Ramos (cell line): ENCODE results near the gene XPNPEP3.
"Not testable (repeated sequence)": the region's sequence is repeated elsewhere in the genome, so short reads cannot be mapped to it uniquely, and the experiment has no call there.

Experiments used
- in situ Hi-C: fragments of 300-500 bp; cut with MboI; formaldehyde crosslinking; loops from one replicate; pipeline ENCODE4 v1.14.3; 2022; ENCODE audit warnings: low sequenced_read_pairs; ENCODE audit not compliant: unreplicated experiment

The XPNPEP3 gene

DNA sequence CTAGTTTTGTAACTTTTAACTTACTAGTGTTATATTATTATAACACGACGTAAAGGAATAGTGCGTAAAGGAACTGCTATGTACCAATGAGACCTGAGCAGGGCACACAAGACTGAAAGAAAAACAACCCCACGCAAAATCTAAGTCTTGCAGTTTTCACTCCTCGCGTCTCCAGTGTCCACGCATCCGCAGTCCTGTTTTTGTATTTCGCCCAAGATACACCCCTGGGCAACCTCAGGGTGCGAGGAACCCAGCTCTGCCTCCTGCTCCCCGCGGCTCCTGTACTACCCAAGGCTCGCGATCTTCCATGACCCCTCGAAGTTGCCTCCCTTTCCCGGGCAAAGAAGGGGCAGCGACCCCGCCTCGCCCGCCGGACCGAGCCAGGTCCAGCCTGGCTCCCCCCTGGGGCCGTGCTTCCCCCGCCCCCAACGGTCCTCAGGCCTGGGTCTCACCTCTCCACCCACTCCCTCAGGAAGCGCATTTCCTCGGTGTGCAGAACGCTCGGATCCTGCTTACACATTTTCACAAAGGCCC is 902 bp upstream of the XPNPEP3 start:
- in situ Hi-C loops, result no loop called here

DNA sequence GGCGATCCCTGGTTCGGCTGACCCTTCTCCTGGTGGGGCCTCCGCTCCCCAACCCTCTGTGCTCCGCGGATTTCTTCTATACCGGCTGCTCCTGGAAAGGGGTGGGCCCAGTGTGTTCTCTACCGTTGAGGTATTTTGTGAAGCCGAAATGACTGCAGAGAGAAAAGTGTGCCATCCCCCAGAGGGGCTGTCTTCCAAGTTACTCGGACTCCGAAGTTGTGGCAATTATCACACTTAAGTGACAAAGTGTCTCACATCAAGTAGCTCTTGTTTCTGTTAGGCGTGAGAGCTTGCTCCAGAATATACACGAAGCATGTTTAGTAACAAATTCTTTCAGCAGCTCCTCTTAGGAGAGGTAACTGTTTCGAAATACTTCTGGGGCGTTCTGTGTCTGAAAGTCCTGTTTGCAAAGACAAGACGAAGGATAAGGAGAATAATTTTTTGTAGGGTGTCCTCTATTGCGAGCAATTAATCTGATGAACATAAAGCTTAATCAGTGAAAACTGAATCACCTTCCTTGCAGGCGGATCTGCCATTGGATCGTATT is 434 bp downstream of the XPNPEP3 start:
- in situ Hi-C loops, result no loop called here

DNA sequence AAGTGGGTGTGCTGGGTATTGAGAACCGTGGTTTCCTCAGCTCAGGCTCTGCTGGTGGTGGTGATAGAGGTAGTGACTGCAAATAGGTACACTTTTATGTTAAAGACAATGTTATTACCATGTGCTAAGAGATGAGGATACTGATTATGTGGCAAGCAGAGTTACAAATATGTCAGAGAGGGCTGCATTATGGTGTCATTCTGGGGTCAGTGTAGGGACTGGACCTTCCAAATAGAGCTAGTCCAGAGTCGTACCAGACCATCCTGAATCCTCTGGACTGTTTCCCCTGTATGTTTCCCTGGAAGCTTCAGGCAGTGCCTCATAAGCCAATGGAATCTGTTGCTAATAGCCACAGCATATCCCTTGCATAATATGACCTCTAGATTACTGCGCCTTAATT is 5.1 kb downstream of the XPNPEP3 start, which contains the start of gene DNAJB7:
Gene DNAJB7 (minus strand): TSS at position 101 of the 400 bp plus-strand sequence. CDS start 119 bp downstream, outside the sequence.
- in situ Hi-C loops, result no loop called here

DNA sequence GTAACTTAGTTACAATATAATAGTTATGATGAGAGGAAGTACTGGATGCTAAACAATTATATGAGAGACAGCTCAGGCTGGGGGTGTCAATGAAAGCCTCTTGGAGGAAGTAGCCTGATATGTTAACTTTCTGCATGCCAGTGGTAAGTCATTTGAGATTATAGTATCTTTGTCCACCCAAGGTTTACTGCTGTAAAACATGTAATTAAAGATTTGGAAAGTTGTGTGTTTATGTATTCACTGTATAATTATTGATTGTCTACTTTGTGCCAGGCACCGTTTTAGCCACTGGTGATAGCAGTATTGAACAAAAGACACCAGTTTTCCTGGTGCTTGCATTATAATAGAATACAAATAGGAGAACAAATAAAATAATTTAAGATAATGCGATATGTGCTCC is 5.6 kb downstream of the XPNPEP3 start:
- in situ Hi-C loops, result no loop called here

DNA sequence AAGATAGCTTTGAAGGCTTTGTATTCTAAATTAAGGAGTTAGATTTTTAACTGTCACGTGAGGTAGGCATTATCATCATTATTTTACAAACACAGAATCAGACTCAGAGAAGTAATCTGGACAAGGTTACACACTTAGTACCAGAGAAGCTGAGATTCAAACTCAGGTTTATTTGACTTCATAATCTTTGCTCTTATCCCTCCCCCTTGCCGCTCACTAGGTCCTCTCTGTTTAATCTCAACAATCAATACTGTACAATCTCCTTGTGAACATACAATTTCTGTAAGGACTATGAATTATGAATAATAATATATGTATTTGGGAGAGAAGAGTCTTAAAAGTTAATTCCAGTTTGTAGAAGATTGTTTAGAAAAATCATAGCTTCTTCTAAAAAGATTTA is 10.2 kb downstream of the XPNPEP3 start:
- in situ Hi-C loops, result no loop called here

DNA sequence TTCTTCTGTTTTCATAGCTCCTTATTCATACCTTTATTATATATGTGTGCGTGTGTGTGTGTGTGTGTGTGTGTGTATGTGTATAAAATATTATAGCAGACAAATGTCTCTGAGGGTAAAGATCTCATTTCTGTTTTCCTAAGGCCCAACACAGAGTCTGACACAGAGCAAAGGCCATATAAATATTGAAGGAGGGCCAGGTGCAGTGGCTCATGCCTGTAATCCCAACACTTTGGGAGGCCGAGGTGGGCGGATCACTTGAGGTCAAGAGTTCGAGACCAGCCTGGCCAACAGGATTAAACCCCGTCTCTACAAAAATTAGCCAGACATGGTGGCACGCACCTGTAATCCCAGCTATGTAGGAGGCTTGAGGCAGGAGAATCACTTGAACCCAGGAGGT is 11.4 kb downstream of the XPNPEP3 start:
- in situ Hi-C loops, result not testable (repeated sequence)

DNA sequence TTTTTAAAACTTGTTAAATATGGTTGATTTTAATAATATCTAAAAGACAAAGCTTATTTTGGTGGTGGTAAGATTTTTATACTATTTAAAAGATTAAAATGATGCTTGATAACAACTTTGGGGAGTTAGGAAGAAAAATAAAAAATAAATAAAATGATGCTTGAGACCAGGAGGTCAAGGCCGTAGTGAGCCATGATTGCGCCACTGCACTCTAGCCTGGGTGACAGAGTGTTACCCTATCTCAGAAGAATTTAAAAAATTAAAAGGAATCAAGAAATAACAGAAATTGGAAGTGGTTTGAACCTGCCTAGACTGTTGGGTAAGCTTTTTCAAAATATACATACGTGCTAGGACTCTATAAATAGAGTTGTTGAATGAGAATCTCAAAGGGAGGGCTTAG is 17.1 kb downstream of the XPNPEP3 start:
- in situ Hi-C loops, result no loop called here

DNA sequence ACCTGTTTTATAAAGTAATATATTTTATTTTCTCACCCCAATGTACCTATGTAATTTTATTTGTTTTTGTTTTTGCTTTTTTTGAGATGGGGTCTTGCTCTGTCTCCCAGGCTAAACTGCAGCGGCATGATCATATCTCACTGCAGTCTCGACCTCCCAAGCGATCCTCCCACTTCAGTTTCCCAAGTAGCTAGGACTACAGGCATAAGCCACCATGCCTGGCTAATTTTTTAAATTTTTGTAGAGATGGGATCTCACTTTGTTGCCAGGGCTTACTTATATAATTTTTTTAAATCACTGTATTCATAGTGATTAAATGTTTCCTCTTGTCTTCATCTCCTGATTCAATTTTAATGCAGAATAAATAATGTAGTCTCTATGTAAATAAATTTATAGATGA is 18.2 kb downstream of the XPNPEP3 start:
- in situ Hi-C loops, result no loop called here

DNA sequence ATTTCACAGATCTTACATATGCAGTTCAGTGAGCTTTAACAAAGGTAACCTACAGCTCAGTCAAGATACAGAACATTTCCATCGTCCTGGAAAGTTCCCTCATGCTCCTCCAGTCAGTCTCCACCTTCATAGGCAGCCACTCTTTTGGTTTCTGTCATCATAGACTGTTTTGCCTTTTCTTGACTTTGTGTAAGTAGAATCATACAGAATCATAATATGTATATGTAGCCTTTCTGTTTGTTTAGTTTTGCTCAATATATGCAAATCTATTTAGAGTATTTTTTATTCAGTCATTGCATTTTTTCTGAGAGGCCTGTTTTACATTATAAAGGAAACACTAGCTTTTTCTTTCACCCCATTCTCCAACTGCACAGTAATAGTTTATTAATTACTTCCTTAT is 20.0 kb downstream of the XPNPEP3 start:
- in situ Hi-C loops, result no loop called here

DNA sequence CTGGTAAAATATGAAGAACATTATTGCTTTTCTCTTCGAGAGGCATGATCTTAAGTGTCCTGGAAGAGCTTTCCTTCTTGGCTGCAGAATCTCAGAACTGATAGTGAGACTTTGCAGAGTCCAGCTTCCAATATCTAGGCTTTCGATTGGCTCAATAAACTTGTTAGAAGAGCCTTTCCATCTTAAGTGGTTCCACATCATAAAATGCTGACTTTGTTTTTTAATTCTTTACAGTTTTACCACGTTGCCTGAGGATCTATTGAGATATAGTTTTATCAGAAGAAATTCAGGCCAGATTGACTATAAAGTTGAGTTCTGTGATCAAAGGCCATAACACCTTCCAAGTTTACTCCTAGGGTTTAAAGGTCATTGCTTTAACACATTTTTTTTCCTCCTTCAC is 20.5 kb downstream of the XPNPEP3 start:
- in situ Hi-C loops, result no loop called here

DNA sequence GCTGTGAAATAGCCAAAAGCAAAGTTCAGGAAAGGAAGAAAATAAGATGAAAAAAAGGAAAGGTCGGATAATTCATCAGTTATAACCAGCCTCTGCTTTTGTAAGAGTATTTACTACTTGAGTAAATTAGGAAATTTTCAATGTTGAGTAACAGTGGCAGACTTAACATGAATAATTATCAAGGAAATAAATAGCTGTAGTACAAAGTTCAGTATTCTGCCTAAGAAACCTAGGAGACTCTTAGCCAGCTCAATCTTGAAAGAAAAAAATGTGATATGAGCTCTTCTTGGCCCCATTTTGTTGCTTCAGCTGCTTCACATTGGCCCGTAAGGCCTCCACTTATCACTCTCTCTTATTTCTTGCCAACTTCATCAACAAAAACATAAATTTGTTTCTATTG is 22.0 kb downstream of the XPNPEP3 start:
- in situ Hi-C loops, result no loop called here

DNA sequence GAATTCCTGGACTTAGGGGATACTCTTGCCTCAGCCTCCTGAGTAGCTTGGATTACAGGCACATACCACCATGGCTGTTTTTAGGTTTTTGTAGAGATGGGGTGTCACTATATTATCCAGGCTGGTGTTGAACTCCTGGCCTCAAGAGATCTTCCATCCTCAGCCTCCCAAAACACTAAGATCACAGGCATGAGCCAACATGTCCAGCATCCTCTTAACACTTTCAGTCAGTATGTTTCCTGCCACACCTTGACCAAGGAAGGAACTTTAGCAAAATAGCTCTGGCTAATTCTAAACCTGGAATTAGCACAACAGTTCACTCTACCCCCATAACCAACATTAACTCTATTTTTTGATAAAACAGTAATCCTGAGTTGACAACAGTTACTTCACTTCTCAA is 32.2 kb downstream of the XPNPEP3 start:
- in situ Hi-C loops, result no loop called here

DNA sequence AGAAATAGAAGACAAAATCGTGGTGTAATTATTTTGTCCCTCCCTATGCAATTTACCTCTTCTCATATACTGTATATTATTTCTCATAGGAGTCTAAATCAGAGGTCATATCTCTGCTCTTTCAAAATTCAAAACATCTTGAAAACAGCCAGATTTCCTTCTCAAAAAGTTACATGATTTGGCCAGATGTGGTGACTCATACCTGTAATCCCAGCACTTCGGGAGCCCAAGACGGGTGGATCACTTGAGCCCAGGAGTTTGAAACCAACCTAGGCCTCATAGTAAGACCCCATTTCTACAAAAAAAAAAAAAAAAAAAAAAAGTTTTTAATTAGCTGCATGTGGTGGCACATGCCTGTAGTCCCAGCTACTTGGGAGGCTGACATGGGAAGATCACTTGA is 33.9 kb downstream of the XPNPEP3 start:
- in situ Hi-C loops, result no loop called here

DNA sequence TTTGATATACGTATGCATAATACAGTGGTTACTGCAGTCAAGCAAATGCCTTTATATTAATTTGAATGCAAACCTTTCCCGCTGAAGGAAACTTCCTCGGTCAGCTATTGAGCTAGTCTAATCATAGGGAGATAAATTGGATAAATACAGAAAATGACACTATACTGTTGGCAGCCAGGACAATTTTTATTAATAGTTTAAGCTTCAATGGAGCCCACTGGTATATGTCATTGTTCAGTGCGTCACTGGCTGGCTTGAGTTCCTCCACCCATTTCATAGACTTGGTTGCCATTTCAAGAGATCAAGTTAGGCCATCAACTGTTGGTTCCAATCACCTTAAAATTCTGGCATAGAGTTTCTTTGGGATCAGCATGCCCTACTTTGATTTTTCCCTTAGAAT is 37.5 kb downstream of the XPNPEP3 start:
- in situ Hi-C loops, result no loop called here

DNA sequence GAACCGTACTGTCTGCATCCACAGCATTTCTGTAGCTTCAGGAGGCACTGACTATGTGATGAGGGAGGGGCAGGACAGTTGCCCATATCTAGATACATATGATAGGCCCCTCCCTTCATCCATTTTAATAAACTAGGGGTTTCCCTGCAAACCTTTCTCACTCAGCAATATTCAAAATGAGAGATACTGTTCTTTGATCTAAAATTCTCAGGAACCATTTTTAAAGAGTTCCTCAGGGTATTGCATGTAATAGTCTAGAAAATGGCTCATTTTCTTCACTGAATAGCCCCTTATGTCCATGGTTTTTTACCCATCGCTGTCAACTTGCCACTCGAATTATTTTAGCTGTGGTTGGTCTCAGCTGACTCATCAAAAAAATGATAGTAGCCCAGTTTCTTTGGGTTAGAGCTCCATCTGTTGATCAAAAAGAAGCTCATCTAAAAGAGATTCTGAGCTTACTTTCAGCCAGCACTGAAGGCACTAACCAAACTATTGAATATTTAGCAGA is 42.0 kb downstream of the XPNPEP3 start:
- in situ Hi-C loops, result no loop called here

DNA sequence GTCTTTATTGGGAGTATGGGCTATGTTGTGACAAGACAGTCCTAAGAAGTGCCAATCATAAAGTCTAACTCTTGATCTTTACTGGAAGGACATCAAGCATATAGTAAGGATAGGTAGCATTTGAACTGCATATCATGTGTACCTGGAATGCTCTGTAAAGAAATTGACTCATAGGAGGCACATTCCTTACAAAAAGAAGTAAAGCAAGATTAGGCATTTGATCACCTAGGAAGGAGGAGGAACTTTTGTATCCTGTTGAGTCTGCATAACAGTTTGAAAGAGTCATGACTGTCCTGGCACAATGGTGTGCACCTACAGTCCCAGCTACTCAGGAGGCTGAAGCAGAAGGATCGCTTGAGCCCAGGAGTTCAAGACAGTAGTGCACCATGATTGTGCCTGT is 47.2 kb downstream of the XPNPEP3 start:
- in situ Hi-C loops, result no loop called here

DNA sequence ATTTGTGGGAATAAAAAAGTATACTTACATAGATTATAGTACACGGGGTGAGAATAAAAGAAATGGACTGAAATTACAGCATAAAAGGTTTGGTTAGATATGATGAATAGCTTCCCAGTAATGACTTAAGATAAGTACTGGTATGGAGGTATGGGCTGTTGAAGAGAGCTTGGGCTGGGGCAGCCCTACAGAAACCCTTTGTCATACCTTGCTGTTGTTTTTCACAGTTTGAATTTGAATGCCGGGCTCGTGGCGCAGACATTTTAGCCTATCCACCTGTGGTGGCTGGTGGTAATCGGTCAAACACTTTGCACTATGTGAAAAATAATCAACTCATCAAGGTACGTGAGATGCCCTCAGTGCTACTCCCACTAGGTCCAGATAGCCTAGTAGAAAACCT is 51.9 kb downstream of the XPNPEP3 start:
- in situ Hi-C loops, result no loop called here

DNA sequence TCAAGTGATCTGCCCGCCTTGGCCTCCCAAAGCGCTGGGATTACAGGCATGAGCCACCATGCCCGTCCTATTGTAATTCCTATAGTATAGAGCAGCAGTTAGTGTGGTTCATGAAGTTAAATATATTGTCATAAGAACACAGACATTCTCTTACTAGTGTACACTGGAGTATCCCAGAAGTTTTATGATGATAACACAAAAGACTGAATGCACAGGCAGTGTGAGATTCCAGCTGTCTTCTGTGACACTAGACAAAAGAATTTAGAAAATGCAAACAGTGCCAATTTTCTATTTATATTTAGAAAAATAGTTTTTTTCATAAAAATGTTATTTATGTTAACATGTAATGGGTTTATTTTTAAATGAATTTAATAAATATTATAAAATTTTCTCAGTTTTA is 54.8 kb downstream of the XPNPEP3 start:
- in situ Hi-C loops, result no loop called here

DNA sequence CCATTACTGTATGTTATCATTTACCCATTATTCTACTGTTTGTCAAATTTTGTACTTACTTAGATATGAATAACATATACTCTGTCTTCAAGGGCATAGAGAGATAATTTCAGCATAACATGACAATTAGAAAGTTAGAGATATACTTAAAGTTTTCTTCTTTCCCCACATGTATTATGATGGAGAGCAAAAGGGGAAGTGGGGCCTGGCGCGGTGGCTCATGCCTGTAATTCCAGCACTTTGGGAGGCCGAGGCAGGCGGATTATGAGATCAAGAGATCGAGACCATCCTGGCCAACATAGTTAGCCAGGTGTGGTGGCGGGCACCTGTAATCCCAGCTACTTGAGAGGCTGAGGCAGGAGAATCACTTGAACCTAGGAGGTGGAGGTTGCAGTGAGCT is 56.0 kb downstream of the XPNPEP3 start:
- in situ Hi-C loops, result not testable (repeated sequence)

DNA sequence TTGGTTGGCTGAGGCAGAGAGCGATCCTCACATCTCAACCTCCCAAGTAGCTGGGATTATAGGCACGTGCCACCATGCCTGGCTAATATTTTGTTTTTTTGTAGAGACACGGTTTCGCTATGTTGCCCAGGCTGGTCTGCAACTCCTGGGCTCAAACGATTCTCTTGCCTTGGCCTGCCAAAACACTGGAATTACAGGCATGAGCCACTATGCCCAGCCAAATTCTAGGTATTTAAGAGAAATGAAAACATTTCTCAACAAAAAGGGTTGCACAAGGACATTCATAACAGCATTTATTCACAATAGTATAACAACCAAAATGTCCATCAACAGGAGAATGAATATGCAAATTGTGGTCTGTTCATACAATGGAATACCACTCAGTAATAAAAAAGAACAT is 62.5 kb downstream of the XPNPEP3 start:
- in situ Hi-C loops, result no loop called here

DNA sequence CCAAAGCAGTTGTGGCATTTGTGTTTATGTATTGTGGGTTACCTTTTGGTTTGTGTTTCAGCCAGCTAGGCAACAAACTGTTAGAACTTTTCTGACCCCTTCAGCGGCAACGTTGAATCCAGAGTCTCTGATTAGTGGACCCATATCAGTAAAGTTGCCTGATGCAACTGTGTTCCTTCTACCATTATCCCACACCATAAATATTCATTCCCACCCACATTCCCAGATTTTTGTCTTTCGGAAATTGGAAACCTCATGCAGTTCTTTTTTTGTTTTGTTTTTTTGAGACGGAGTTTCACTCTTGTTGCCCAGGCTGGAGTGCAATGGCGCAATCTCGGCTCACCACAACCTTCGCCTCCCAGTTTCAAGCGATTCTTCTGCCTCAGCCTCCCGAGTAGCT is 63.6 kb downstream of the XPNPEP3 start:
- in situ Hi-C loops, result loop anchor here (5.0 kb wide), 1 partner anchor 312 kb away; no protein-coding TSS in a partner anchor
